Muscle of back (tissue), 11 donors: Measurements from ENCODE around the gene ACTG1. TPM values are rescaled to one million over a fixed set of nuclear protein-coding genes. Genes with fewer than 3 reads are reported as not detected.
A peak's percentile ranks its signal among the peaks of the same experiment; 100 is the strongest.
"Not testable (repeated sequence)": the region's sequence is repeated elsewhere in the genome, so short reads cannot be mapped to it uniquely, and the experiment has no call there.

ENCODE experiments used
- DNase-seq, 3 donors: peaks; one replicate each; pipeline versions ENCODE4 v3.0.0 to v3.0.0-alpha.2; 2013
- polyA plus RNA-seq, 10 donors: library from polyadenylated mRNA; unstranded; fragments of 120-200 nt; gene quantifications; one replicate each; pipeline ENCODE4 v1.2.1, GENCODE V29; 2013; ENCODE audit not compliant: insufficient read length in 10 of 10

The ACTG1 gene
- polyA plus RNA-seq, 10 donors = 1,024 to 1,916 (median 1,349) TPM

- no peak for DNase-seq
Measured at GRCh38 chr17:81535480-81536298, 23.1 kb upstream of the ACTG1 start.

- DNase-seq = no peak
Measured at GRCh38 chr17:81535007-81535328, 22.4 kb upstream of the ACTG1 start.

GRCh38 chr17:81534157-81535006, 21.8 kb upstream of the ACTG1 start:
- no peak for DNase-seq

- DNase-seq = no peak
Measured at GRCh38 chr17:81533339-81534141, 20.9 kb upstream of the ACTG1 start.

GRCh38 chr17:81532490-81533287, 20.1 kb upstream of the ACTG1 start:
- DNase-seq = no peak

- DNase-seq = not testable (repeated sequence)
Measured at GRCh38 chr17:81531998-81532404, 19.4 kb upstream of the ACTG1 start.

GRCh38 chr17:81531013-81531412, 18.4 kb upstream of the ACTG1 start:
- DNase-seq = not testable (repeated sequence)

- no peak for DNase-seq
Measured at GRCh38 chr17:81529437-81529803, 16.8 kb upstream of the ACTG1 start.

- DNase-seq = no peak
Measured at GRCh38 chr17:81528651-81529436, 16.2 kb upstream of the ACTG1 start.

GRCh38 chr17:81528384-81528650, 15.7 kb upstream of the ACTG1 start:
- DNase-seq = no peak

GRCh38 chr17:81527591-81528383, 15.2 kb upstream of the ACTG1 start, which contains the start of gene FSCN2:
TSS of gene FSCN2 (plus strand) at chr17:81528377. CDS start at chr17:81528532, 155 bp downstream.
- DNase-seq = no peak

GRCh38 chr17:81526662-81527571, 14.3 kb upstream of the ACTG1 start:
- no peak for DNase-seq

- no peak for DNase-seq
Measured at GRCh38 chr17:81524865-81525159, 12.2 kb upstream of the ACTG1 start.

- no peak for DNase-seq
Measured at GRCh38 chr17:81524039-81524864, 11.7 kb upstream of the ACTG1 start.

- DNase-seq = peak in 1 of 3 donors; percentile 72
Measured at GRCh38 chr17:81523402-81524038, 10.9 kb upstream of the ACTG1 start.

GRCh38 chr17:81522491-81523401, 10.1 kb upstream of the ACTG1 start:
- peak in 1 of 3 donors; percentile 71 for DNase-seq
